SK-N-SH treated with all-trans-retinoic acid at 6 μM for 48 hours (cell line): ENCODE measurements around the gene SRGAP1.

Source experiments
- ATAC-seq: fragments of 200-7000 bp; cut with Tn5 transposase; 3 replicates; pipeline ENCODE4 v1.9.1; 2020; ENCODE audit warnings: mild to moderate bottlenecking, moderate library complexity
- ARNTL ChIP-seq: fragments of 450-650 bp; formaldehyde crosslinking; IDR thresholded peaks from 2 replicates; pipeline ENCODE4 v1.5.0; 2020; ENCODE audit warnings: low read depth, mild to moderate bottlenecking, moderate library complexity, borderline replicate concordance
- BACH2 ChIP-seq: fragments of 250-450 bp; sonication (Bioruptor Pico); IDR thresholded peaks from 2 replicates; pipeline ENCODE4 v1.9.0; 2021; ENCODE audit warnings: mild to moderate bottlenecking, borderline replicate concordance
- CREB5 ChIP-seq: fragments of 250-450 bp; sonication (Bioruptor Pico); IDR thresholded peaks from 2 replicates; pipeline ENCODE4 v1.5.1; 2020; ENCODE audit warnings: low read depth, mild to moderate bottlenecking, moderate library complexity
- CSDC2 ChIP-seq: fragments of 250-450 bp; sonication (Bioruptor Pico); IDR thresholded peaks from 2 replicates; pipeline ENCODE4 v1.5.0; 2020; ENCODE audit warnings: mild to moderate bottlenecking, moderate library complexity
- CSRNP3 ChIP-seq: fragments of 250-450 bp; sonication (Bioruptor Pico); IDR thresholded peaks from 2 replicates; pipeline ENCODE4 v1.5.1; 2021; ENCODE audit warnings: mild to moderate bottlenecking, moderate library complexity
- ESRRG ChIP-seq: fragments of 250-450 bp; sonication (Bioruptor Pico); IDR thresholded peaks from 2 replicates; pipeline ENCODE4 v1.6.1; 2021; ENCODE audit warnings: mild to moderate bottlenecking
- GLIS3 ChIP-seq: fragments of 250-450 bp; sonication (Bioruptor Pico); IDR thresholded peaks from 2 replicates; pipeline ENCODE4 v1.5.0; 2020; ENCODE audit warnings: mild to moderate bottlenecking, moderate library complexity
- ISL1 ChIP-seq: fragments of 250-450 bp; sonication (Bioruptor Pico); IDR thresholded peaks from 2 replicates; pipeline ENCODE4 v2.1.2; 2022; ENCODE audit warnings: mild to moderate bottlenecking, moderate library complexity
- OSR1 ChIP-seq: fragments of 250-450 bp; sonication (Bioruptor Pico); IDR thresholded peaks from 2 replicates; pipeline ENCODE4 v1.8.0; 2022; ENCODE audit warnings: moderate library complexity, mild to moderate bottlenecking, inconsistent platforms
- PATZ1 ChIP-seq: fragments of 250-450 bp; sonication (Bioruptor Pico); IDR thresholded peaks from 2 replicates; pipeline ENCODE4 v1.8.0; 2020; ENCODE audit warnings: mild to moderate bottlenecking, moderate library complexity, borderline replicate concordance
- PPARA ChIP-seq: fragments of 250-450 bp; sonication (Bioruptor Pico); IDR thresholded peaks from 2 replicates; pipeline ENCODE4 v1.5.0; 2020; ENCODE audit warnings: mild to moderate bottlenecking, borderline replicate concordance
- RARB ChIP-seq: fragments of 250-450 bp; sonication (Bioruptor Pico); IDR thresholded peaks from 2 replicates; pipeline ENCODE4 v1.8.0; 2021; ENCODE audit warnings: mild to moderate bottlenecking, moderate library complexity
- SNAI2 ChIP-seq: fragments of 250-450 bp; sonication (Bioruptor Pico); IDR thresholded peaks from 2 replicates; pipeline ENCODE4 v1.5.0; 2020; ENCODE audit warnings: mild to moderate bottlenecking, moderate library complexity
- TCF4 ChIP-seq: fragments of 250-450 bp; sonication (Bioruptor Pico); IDR thresholded peaks from 2 replicates; pipeline ENCODE4 v1.8.0; 2021; ENCODE audit warnings: mild to moderate bottlenecking, moderate library complexity, borderline replicate concordance
- TOX ChIP-seq: fragments of 250-450 bp; sonication (Bioruptor Pico); IDR thresholded peaks from 2 replicates; pipeline ENCODE4 v1.8.0; 2021; ENCODE audit warnings: mild to moderate bottlenecking, moderate library complexity, borderline replicate concordance
- TSHZ2 ChIP-seq: fragments of 250-450 bp; sonication (Bioruptor Pico); IDR thresholded peaks from 2 replicates; pipeline ENCODE4 v1.5.0; 2020; ENCODE audit warnings: mild to moderate bottlenecking, moderate library complexity
- ZC3H10 ChIP-seq: fragments of 250-450 bp; sonication (Bioruptor Pico); IDR thresholded peaks from 2 replicates; pipeline ENCODE4 v1.5.1; 2021; ENCODE audit warnings: mild to moderate bottlenecking, moderate library complexity
- ZFP3 ChIP-seq: fragments of 250-450 bp; sonication (Bioruptor Pico); IDR thresholded peaks from 2 replicates; pipeline ENCODE4 v1.5.0; 2020; ENCODE audit warnings: mild to moderate bottlenecking, moderate library complexity
- ZNF565 ChIP-seq: fragments of 450-650 bp; formaldehyde crosslinking; conservative IDR thresholded peaks from 2 replicates; pipeline ENCODE4 v1.5.0; 2020; ENCODE audit warnings: low read depth, mild to moderate bottlenecking, moderate library complexity
- ZNF70 ChIP-seq: fragments of 450-650 bp; formaldehyde crosslinking; IDR thresholded peaks from 2 replicates; pipeline ENCODE4 v1.5.0; 2020; ENCODE audit warnings: mild to moderate bottlenecking, moderate library complexity

SRGAP1 gene

GRCh38 chr12:63889721-63890509, 45.4 kb downstream of the SRGAP1 start:
- no peak for TF ChIP-seq ESRRG (CRISPR knock-in tag)
- no peak for TF ChIP-seq BACH2 (CRISPR knock-in tag)
- TF ChIP-seq ZC3H10 (CRISPR knock-in tag) = no peak
- TF ChIP-seq CSRNP3 (CRISPR knock-in tag) = no peak
- TF ChIP-seq ARNTL (CRISPR knock-in tag) = no peak
- no peak for TF ChIP-seq OSR1 (CRISPR knock-in tag)
- no peak for TF ChIP-seq SNAI2 (CRISPR knock-in tag)
- TF ChIP-seq PPARA = no peak
- TF ChIP-seq, all 23 proteins: peak for 0
- ATAC-seq = no peak

- ATAC-seq = peak; percentile 39
- TF ChIP-seq CSDC2 (no peak), ESRRG (CRISPR knock-in tag) (no peak), SNAI2 (CRISPR knock-in tag) (no peak), TSHZ2 (no peak), ISL1 (CRISPR knock-in tag) (no peak), OSR1 (CRISPR knock-in tag) (no peak), ZNF70 (CRISPR knock-in tag) (no peak)
Observed at GRCh38 chr12:63893170-63893569, 48.7 kb downstream of the SRGAP1 start.

GRCh38 chr12:63894132-63894531, 49.6 kb downstream of the SRGAP1 start:
- ATAC-seq = no peak
- TF ChIP-seq BACH2 (CRISPR knock-in tag) = no peak
- TF ChIP-seq OSR1 (CRISPR knock-in tag) = no peak
- no peak for TF ChIP-seq CSDC2
- no peak for TF ChIP-seq CSRNP3 (CRISPR knock-in tag)

GRCh38 chr12:63895841-63896240, 51.3 kb downstream of the SRGAP1 start:
- no peak for TF ChIP-seq ZNF565 (CRISPR knock-in tag)
- TF ChIP-seq PATZ1 = no peak
- no peak for TF ChIP-seq CREB5 (CRISPR knock-in tag)
- no peak for TF ChIP-seq ARNTL (CRISPR knock-in tag)
- TF ChIP-seq PPARA = no peak
- no peak for ATAC-seq

GRCh38 chr12:63897931-63898330, 53.4 kb downstream of the SRGAP1 start:
- TF ChIP-seq RARB (CRISPR knock-in tag) = no peak
- TF ChIP-seq PATZ1 = no peak
- TF ChIP-seq ZNF70 (CRISPR knock-in tag) = no peak
- TF ChIP-seq ZNF565 (CRISPR knock-in tag) = no peak
- no peak for TF ChIP-seq ZFP3 (CRISPR knock-in tag)
- no peak for TF ChIP-seq GLIS3 (CRISPR knock-in tag)
- TF ChIP-seq TOX (CRISPR knock-in tag) = no peak
- no peak for TF ChIP-seq TCF4 (CRISPR knock-in tag)
- no peak for TF ChIP-seq ESRRG (CRISPR knock-in tag)
- no peak for TF ChIP-seq ISL1 (CRISPR knock-in tag)
- TF ChIP-seq PPARA = no peak
- no peak for ATAC-seq
